DMS53 treated with DMSO at 0.1 percent for 48 hours (cell line): ENCODE measurements around the gene MINDY4.

Source experiments
- DNase-seq: peaks from one replicate; lab custom pipeline; 2025; ENCODE audit not compliant: unreplicated experiment; lab: John Stamatoyannopoulos, UW

MINDY4 gene

DNA sequence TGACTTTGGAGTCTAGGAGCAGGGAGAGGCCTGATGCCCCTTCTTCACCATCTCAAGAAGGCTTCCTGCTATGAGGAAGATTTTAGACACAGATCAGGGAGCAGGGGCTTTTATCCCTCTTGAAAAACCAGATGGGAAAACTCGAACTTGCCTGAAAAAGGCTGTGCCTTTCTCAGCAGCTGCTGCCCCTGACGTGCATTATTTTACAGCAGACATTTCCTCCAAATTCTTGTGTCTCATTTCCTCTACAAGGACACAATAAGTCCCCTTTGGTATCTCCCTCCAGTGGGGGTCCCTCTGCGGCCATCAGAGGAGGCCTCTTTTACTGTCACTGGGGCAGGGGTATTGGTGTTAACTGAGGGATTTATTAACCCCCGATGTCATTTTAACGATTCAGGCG, 102.4 kb downstream of the MINDY4 start:
- no peak for DNase-seq

DNA sequence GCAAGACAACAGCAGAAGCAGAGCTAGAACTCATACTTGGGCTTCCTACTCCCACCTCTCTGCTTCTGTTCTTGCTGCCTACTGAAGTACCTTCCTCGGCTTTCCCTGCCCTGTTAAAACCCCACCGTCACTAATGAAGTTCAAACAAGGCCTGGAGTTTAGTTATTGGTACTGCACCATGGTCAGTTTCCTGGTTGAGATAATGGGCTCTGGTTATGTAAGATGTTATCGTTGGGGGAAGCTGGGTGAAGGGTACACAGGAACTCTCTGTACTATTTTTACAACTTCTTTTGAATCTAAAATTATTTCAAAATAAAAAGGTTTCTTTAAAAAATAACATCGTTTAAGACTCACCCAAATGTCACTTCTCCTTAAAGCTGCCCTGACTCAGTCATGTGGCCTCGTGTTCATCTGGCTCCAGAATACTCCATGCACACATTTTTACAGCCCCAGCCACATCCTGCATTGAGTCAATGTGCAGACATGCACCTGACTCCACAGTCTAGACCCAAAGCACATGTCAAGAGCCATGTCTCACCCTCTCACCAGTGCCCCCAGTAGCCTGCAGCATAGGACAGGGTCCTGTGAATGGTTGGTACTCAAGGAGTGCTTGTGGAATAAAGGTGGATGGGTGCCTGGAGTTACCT, 103.6 kb downstream of the MINDY4 start:
- DNase-seq: no peak

DNA sequence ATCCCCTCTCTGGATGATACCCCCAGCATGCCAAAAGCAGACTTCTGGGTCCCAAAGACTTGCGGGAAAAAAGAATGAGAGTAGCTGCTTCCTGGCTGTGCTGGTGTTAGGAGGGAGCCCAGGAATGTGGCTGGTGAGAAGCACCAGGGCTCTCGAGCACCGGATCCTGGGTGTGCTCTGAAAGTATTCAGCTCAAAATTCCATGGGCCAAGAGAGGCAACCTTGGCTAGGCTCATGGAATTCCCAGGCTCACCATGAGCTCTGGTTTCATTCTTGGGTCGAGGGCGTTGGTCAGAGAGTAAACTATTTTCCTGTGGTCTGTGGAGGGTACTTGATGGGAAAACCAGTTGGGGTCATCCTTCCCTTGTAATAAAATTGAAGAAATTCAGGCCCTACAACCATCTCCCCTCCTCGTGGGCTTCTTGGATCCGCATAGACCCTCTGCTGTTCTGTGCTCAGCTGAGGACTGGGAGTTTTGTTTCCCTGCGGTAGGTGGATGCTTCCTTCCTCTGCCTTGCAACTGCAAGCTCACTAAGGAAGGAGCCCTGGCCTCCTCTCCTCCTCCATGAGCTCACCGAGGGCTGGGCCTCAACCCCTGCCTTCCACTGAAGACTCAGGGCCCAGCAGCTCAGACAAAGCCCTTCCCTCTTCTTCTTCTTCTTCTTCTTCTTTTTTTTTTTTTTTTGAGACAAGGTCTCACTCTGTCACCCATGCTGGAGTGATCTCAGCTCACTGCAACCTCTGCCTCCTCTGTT, 106.0 kb downstream of the MINDY4 start:
- no peak for DNase-seq

DNA sequence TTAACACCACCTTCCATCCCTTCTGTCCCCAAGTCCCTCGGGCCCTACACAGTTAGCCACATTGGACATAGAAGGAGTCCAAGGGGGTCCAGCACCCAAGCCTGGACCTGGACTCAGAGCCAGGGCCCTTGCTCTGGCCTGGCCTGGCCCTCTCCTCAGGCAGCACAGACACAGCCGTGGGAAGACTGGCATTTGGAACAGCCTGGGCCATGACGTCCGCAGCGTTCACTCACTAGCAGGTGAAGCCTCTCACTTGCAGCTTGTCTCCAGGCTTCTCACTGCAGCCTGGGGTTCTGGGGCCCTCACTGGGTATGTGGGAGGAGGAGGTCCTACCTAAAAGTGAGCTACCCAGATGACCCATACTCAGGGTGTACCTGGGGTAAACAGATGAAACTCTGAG, 106.8 kb downstream of the MINDY4 start:
- no peak for DNase-seq

DNA sequence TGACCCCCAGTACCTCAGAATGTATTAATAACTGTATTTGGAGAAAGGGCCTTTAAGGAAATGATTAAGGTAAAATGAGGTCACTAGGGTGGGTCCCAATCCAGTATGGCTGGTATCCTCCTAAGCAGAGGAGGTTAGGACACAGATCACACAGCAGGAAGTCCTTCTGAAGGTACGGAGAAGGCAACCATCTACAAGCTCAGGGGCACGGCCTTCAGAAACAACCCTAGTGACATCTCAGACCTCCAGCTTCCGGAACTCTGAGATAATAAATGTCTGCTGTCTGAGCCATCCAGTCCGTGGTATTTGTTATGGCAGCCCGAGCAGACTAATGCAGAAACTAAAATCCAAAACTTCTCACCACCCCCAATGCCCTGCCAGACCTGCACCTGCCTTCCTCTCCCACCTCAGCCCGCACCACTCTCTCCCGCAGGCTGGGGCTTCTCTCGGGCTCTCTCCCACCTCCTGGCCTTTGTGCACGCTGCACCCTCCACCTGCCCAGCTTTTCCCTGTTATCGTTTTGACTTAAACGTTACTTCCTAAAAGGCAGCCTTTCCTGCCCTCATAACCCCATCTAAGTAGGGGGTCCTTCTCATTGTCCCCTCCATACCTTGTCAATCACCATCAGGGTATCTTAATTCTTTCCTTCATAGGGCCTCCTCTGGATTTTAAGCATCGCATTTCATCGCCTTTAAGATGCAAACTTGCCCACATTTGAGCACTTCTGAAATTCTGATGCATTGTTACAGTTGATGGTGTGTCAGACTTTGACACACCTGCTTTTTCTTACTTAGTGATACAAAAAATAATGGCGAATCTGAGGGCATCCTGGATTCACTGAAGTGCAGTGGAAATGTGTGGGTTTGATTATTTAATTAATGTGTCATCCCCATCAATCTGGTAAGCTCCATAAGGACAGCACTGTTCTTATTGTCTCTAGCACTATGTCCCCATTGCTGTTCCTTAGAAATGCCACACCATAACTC, 108.2 kb downstream of the MINDY4 start:
- no peak for DNase-seq

DNA sequence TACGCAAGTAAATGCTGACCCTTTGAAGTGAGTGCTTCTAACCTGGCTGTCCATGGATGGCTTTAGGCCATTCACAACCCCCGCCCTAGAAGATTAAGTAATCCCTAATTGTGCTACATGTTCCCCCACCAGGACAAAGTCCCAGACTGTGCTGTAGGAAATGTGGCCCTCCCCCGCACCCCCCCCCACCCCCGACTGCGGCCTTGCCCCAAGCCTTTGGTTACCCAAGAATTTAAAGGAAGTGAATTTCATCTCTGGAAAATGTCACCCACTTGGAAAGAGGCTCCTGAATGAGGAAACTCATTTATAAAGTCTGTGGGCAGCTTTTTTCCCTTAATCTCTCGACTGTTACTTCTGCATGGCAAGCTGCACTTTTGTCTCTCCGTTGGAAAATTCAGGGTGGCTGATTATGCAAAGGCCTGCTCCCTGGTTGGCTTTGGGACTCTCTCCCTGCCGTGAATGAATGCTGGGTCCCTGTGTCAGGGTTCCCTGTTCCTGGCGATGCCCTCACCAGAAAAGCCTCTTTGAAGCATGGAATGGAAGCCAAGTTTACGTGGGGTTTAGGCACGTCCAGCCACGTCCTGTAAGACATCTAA, 109.0 kb downstream of the MINDY4 start:
- DNase-seq: no peak

DNA sequence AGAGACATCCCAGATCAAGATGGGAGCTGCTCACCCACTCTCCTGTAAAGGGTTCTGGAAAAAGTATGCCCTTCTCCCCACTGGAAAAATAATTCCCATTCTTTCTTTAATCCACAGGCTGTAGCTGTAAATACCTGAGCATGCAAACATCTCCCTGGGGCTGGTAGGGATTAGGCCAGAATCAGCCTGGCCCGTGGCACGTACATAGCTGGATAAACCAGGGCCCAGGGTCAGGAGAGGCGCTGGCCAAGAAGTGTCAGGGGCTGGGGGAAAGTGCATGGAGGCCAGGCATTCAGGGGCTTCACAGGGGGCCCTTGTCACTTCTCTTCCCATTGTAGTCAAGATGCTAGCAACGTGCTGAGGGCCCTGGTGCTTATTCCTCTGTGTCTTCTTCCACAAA, 109.7 kb downstream of the MINDY4 start:
- DNase-seq: no peak

DNA sequence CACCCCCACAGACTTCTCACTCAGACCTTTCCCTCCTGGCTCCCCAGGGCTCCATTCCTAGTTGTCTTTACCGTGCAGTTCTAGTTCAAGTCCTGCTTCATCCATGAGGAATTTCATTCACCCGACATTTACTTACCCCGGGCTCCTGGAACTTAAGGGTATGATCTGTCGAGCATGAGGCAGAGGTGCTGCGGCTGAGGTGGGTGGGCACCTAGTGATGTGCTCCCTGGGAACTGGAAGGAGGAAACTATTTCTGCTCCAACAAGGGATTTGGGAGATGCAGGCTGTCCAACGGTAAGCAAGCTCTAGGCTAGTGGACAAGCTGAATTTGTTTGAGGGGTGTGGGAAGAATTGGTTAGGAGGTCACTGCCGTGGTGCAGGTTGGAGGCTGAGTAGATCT, 110.2 kb downstream of the MINDY4 start:
- DNase-seq: no peak

DNA sequence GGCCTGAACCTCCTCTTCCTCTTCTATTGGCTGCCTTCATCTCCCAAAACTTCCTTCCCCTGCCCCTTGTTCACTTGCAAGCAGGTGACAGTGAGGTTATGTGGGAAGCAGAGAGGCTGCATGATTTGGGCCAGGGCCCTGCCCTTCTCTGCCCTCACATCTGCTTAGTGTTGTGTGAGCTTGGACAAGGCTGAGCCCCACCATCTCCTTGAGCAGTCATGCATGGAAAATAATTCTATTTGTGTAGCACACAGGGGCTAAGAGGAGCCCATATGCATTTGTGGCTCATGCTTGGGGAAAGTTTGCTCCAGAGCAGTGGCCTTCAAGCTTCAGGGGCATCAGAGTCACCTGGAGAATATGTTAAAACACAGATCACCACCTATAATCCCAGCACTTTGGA, 113.7 kb downstream of the MINDY4 start:
- no peak for DNase-seq

DNA sequence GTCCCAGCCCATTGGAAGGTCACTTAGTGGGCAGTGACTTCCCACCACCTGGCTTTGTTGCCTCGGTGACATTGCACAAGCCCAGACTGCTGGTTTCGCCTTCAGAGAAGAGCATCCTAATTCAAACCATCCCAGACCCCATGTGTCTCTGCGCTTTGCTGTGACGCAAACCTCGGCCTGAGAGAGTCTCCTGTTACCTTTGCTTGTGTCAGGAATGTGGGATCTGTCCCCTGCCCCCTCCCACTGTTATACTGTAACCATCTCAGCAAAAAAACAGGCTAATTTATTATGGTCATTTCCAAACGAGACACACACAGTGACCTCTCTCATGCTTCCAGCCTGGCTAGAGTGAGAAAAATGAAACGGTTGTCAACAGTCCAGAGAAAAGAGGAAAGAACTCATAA, 115.4 kb downstream of the MINDY4 start:
- DNase-seq: no peak

DNA sequence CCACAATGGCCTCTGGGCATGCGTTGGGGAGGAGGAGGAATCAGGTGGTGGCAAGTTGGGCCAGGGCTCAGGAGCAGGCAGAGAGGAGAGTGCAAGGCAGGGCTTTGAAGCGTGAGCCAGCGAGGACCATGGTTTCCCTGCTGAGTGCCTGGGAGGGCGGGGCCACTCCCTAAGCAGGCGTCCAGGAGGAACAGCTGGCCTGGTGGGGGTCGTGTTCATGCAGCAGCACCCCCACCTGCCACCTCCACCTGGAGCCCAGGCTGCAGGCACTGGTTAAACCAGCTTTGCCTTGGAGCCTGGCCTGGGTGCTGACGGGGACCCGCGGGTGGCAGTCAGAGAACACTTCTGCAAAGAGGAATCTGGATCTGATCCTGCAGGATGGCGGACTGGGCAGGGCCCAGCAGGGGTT, 116.3 kb downstream of the MINDY4 start:
- no peak for DNase-seq

DNA sequence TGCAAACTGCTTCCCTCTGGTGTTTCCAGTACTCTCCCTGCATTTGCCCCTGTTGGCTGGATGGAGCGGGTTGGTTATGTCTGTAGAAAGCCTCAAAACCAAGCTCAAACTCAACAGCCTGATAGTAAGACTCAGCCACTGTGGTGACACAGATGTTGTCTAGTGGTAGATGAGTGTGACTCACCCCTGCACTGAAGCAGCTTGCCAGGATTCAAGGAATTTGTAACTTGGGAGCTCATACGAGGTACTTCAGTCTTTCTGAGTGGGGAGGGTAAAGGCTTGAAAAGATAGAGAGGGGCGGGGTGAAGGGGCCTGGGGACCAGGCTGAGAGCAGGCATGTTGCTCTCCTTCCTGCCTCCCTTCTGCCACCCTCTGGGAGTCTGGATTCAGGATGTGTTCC, 117.5 kb downstream of the MINDY4 start:
- DNase-seq: no peak

DNA sequence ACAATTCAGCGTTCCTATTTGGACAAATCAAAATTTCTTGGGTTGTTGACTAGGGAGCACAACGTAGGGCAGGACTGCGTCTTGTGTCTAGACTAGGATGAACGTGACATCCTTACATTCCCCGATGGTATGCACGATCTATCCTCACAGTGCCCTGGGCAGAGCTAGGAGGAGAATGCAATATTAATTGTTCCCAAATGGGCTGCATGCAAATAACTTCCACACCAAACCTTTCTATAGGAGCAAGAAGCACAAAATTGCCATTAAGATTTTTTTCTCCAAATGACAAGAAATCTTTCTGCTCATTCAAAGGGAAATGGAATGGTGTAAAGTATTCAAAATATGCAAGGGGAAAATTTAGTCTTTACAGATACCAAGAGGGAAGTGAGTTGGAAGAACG, 119.0 kb downstream of the MINDY4 start:
- no peak for DNase-seq

DNA sequence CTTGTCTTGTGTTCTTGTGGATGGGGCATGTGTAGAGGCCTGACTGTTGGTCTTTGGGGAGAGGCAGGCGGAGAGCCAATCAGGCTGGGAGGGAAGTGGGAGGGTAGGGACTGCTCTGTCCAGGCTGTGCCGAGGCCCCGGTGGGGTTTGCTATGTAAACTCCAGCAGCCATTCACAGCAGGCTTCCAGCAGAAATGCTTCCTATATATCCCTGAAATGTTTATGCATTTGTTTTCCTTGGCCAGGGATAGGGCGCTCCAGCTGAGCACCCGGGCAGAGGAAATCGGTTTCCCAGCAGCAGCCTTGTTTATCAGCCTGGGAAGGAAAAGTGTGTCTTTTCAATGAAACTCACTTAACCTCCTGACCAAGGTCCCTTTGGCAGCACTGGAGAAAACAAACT, 122.1 kb downstream of the MINDY4 start:
- DNase-seq: no peak

DNA sequence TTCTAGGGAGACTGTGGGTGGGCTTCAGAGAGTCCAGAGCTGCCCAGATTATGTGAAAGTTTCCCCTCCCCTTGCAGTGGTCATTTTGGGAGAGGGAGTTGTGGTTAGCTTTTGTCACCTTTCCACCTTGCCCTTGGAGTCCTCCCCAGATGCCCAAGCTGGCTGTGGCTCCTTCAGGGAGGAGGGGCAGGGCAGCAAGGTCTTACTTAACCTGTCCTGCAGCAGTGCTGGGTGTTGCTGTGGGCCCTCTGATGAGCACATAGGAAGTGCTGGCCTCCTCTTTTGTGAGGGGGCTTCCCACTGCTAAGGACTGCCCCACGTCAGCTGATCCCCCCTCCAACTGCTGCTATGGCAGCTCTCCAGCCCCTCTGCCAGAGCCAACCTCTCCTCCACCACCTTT, 122.8 kb downstream of the MINDY4 start:
- no peak for DNase-seq

DNA sequence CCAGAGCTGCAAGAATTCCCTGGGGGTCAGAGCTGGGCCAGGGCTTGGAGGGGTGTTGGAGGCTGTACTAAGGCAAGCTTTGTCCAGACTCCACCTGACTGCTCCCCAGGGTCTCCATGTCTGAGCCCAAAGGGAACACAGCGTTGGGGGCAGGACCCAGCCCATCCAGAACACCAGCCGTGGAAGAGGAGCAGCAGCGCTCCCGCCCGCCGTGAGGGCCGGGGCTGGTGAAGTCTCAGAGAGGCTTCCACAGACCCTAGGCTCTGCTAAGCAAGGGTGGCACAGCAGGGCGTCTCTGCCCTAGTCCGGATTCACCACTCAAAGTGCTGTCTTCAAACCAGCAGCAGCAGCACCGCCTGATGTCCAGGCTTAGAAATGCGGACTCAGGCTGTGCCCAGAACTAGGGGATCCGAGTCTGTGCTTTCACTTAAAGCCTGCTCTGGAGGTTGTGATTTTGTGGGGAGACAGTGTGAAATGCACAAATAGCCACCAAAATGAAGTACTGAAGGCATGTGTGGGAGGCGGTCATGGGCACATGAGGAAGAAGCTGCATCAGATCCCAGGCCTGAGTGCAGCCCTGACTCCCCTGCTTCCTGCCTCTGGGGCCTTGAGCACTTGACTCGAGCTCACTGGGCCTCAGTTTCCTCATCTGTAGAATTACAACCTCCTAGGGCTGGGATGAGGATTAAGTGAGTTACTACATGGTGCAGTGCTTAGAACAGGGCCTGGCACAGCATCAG, 123.8 kb downstream of the MINDY4 start:
- DNase-seq: no peak

DNA sequence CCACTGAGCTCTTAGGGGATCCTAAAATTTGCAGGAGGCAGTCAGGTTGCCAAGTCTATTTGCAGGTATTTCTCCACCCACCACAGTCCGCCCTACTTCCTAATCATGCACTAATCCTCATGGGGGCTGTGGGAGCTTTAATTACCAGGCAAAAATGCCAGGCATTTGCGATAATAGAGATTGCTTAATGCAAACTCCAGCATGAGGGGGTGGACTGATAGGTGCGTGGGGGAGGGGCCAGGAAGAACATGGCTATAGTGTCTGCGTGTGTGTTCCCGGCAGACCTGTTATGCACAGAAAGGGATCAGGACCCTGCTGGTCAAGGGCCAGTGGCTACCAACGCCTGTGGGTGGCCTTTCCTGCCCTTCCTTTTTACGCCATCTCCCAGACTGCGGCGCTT, 124.8 kb downstream of the MINDY4 start:
- no peak for DNase-seq

DNA sequence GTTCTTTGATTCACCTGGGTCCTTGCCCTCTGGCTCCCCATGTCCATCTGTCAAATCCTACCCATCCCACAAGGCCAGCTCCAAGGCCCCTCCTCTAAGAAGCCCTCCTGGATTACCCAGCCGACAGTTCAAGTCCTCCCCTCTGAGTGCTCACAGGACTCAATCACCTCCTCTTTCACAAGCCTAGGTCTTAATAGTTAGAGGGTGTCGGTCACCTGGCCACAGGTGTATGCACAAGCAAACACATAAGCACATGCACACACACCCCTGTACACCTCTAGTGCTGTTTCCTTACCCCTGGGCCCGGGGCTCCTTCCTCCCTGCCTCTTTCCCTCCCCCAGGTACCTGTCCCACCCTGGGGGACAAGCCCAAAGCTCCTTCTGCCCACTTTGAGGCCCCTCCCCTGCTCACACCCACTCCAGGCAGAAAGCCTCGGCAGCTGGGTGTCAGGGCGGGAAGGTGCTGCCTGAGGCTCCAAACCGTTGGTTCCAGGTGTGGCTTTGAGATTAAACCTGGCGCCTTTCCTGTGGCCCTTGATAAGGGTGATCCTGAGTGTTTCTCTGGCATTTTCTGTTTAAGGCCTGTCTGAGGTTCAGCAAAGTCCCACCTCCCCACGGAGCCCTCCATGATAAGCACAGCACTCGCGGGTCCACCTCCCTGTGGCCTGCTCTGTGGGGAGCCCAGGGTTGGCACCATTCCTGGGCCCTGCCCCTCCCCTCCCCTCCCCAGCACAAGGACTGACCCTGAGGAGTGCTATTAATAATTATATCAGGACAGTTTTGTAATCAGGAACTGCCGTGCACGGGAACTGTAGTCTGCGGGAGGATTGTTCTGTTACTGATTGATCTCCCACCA, 125.8 kb downstream of the MINDY4 start:
- DNase-seq: no peak

DNA sequence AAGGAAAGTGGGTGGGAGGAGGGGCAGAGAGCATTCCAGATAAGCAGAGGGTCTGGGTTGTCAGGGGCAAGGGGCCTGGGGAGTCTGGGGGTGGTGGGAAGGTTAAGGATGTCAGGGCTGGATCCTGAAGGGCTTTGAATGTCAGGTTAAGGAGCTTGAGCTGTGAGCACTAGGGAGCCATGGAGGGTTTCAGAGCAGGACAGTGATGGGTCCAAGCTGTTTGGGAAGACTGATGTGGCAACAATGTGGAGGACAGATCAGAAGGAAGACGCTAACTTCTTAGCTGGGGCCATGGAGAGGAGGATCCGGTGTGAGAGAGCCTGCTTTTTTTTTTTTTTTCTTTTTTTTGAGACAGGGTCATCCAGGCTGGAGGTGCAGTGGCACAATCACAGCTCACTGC, 126.6 kb downstream of the MINDY4 start:
- no peak for DNase-seq

DNA sequence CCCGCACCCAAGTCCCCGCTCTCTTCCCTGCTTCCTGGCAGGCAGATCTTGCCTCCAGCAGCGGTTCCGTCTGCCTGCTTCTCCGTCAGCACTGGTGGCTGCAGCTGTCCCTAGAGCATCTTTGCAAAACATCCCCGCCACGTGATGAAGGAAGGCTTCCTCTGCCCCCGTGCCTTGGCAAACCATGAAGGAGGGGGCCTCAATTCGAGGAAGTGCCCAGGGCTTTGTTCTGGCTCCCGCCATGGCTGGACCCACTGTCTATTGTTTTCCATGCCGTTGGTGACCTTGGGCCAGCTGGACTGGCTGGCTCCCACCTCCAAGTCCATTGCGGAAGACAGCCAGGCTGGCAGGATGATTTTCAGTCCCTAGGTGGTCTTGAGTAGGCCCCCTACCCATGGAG, 127.2 kb downstream of the MINDY4 start:
- no peak for DNase-seq
